Right renal pelvis (tissue), 4 donors: Measurements from ENCODE around the gene FILIP1. TPM values are rescaled to one million over a fixed set of nuclear protein-coding genes. Genes with fewer than 3 reads are reported as not detected.

Experiments
- polyA plus RNA-seq, 4 donors: library from polyadenylated mRNA; unstranded; fragments of 120-200 nt; gene quantifications; one replicate each; pipeline ENCODE4 v1.2.1, GENCODE V29; 2013; ENCODE audit not compliant: insufficient read length in 4 of 4

The FILIP1 gene
- polyA plus RNA-seq, 4 donors: 2.4 to 3.3 (median 3.0) TPM

Other genes with a start within 250 kb of the FILIP1 start
- gene COX7A2, start 250.0 kb downstream of the FILIP1 start, polyA plus RNA-seq: 100 to 1,000 TPM; 278 to 317 (median 302) TPM
- gene TMEM30A, start 209.0 kb downstream of the FILIP1 start, polyA plus RNA-seq: 100 to 1,000 TPM; 130 to 157 (median 147) TPM
- 100 to 1,000 TPM; 113 to 160 (median 149) TPM for gene SENP6, start 108.1 kb upstream of the FILIP1 start, polyA plus RNA-seq